Measurements from ENCODE around the gene PAX4.

- TF ChIP-seq CTCF (IDR thresholded peaks at IDR 0.05; ENCODE audit: poor library complexity, severe bottlenecking) (no peak), TAF1 (IDR thresholded peaks at IDR 0.05; ENCODE audit: low read depth) (no peak)
These were observed 1.9 kb upstream of the PAX4 start for GRCh38 chr7:127619681-127620405.

All from neural cell (in vitro differentiated cells).